GM13976 (cell line): ENCODE data around the gene SMARCA5.

ENCODE experiments used
- DNase-seq: peaks from one replicate; pipeline ENCODE4 v3.0.0; 2012; ENCODE audit warnings: low spot score
- CTCF ChIP-seq: IDR thresholded peaks from 2 replicates; pipeline ENCODE4 v1.5.1; 2012; ENCODE audit warnings: borderline replicate concordance, mild to moderate bottlenecking; ENCODE audit not compliant: insufficient read depth; ENCODE audit errors: extremely low read depth, missing control alignments, control extremely low read depth
- in situ Hi-C: fragments of 300-500 bp; cut with MboI; formaldehyde crosslinking; loops from one replicate; pipeline ENCODE4 v1.12.0; 2022; ENCODE audit warnings: low sequenced_read_pairs, mixed read lengths, inconsistent platforms; ENCODE audit not compliant: unreplicated experiment

SMARCA5 gene

GRCh38 chr4:143513314-143514168, at the start of gene SMARCA5:
TSS of gene SMARCA5 (plus strand) at chr4:143513702. CDS start at chr4:143513925, 223 bp downstream.
- in situ Hi-C loops = no loop called here
- TF ChIP-seq CTCF = no peak
- DNase-seq = peak; percentile 92

- TF ChIP-seq CTCF = no peak
- in situ Hi-C loops = no loop called here
- peak; percentile 16 for DNase-seq
Measured at GRCh38 chr4:143473334-143474126, 40.0 kb upstream of the SMARCA5 start.

DNA sequence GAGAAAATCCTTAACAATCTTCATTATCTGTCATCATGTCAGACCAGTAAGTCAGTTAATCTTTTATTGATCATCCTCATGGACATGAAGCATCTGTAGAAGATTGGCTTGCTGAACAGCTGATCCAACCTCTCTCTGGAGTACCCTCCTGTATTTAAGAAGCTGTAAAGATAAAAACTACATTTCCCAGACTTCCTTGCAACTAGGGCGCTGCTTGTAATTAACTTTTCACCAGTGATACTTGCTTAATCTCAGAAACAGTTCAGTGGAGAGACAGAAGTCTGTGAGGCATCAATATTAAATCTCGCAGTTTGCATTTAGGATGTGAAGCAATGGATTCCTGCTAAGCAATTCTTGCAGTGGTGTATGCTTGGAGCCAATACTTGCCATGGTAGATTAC, 36.0 kb upstream of the SMARCA5 start:
- TF ChIP-seq CTCF = no peak
- in situ Hi-C loops = loop anchor here (25.0 kb wide), 1 partner anchor 265 kb away; no protein-coding TSS in a partner anchor
- DNase-seq = no peak

DNA sequence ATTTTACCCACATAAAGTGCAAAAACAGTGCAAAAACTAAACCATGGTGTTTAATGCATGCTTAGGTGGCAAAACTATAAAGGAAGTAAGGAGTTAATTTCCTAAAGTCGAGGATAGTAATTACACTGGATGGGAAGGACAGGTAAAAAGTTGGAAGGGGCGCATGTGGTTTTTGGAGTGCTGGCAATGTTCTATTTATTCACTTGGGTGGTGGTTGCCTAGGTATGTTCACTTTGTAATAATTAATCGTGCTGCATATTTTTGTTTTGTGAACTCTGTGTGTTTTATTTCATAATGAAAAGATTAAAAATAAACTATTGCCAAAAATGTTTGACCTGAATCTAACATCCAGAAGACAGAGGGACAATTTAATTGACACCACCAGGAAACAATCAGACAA, 32.1 kb upstream of the SMARCA5 start:
- in situ Hi-C loops = loop anchor here (25.0 kb wide), 1 partner anchor 269 kb away; no protein-coding TSS in a partner anchor
- TF ChIP-seq CTCF = no peak

GRCh38 chr4:143482840-143483239, 30.7 kb upstream of the SMARCA5 start:
- no peak for TF ChIP-seq CTCF
- peak; percentile 27 for DNase-seq
- in situ Hi-C loops = loop anchor here (25.0 kb wide), 1 partner anchor 271 kb away; no protein-coding TSS in a partner anchor

More for the DNA sequence above, 32.1 kb upstream of the SMARCA5 start:
- DNase-seq = no peak

DNA sequence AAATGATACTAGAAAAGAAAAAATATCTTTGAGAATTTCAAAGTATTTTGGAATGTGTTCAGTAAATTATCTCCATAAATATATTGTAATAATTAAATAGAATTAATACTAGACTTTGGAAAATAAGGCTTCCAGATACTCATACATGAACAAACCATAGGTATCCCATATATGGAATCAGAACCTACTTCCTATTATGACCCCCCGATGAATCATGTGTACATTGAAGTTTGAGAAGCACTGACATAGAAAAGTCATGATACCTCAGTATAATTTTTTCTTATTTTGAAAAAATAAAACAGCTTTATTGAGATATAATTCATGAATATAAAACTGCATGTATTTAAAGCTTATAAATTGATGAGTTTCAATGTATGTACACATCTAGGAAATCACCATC, 27.2 kb upstream of the SMARCA5 start:
- DNase-seq = no peak
- TF ChIP-seq CTCF = no peak
- in situ Hi-C loops = loop anchor here (25.0 kb wide), 1 partner anchor 274 kb away; no protein-coding TSS in a partner anchor
